Measurements from ENCODE around the gene TMEM165. TPM values are rescaled to one million over a fixed set of nuclear protein-coding genes. Genes with fewer than 3 reads are reported as not detected.

Gene TMEM165
- total and polyA plus RNA-seq, 2 donors (not counting 1 experiment from before 2014, with no cell fraction given), result 108 to 183 TPM

- Histone ChIP-seq H3K4me2 (ENCODE audit: extremely low read depth, insufficient read depth, low read length) (no peak overlapping the region), H3K4me1 (ENCODE audit: control insufficient read depth, extremely low read depth, insufficient read depth, low read length) (peaks cover 5% of the 10 kb centered on the region), H3K9ac (ENCODE audit: insufficient read depth, low read length) (no peak overlapping the region), H4K20me1 (ENCODE audit: control insufficient read depth, extremely low read depth, insufficient read depth, low read length) (no peaks in the 10 kb centered on the region), H3K27me3 (ENCODE audit: control insufficient read depth, insufficient read depth, low read length) (no peaks in the 10 kb centered on the region), H3K4me3 (replicated peaks in 1 of 4; ENCODE audit: control extremely low read depth in 1 of 4, insufficient read depth in 1 of 4, low read depth in 3 of 4, low read length in 4 of 4) (no peak overlapping the region), H3K79me2 (ENCODE audit: control insufficient read depth, insufficient read depth, low read length) (no peaks in the 10 kb centered on the region), H3K27ac (ENCODE audit: insufficient read depth, low read length) (no peak overlapping the region), H2AFZ (ENCODE audit: low read length) (no peak overlapping the region), H3K36me3 (ENCODE audit: control insufficient read depth, insufficient read depth, low read length) (no peaks in the 10 kb centered on the region), H3K9me3 (ENCODE audit: control insufficient read depth, insufficient read depth, low read depth, low read length) (no peaks in the 10 kb centered on the region)
- TF ChIP-seq, protein P1, sequence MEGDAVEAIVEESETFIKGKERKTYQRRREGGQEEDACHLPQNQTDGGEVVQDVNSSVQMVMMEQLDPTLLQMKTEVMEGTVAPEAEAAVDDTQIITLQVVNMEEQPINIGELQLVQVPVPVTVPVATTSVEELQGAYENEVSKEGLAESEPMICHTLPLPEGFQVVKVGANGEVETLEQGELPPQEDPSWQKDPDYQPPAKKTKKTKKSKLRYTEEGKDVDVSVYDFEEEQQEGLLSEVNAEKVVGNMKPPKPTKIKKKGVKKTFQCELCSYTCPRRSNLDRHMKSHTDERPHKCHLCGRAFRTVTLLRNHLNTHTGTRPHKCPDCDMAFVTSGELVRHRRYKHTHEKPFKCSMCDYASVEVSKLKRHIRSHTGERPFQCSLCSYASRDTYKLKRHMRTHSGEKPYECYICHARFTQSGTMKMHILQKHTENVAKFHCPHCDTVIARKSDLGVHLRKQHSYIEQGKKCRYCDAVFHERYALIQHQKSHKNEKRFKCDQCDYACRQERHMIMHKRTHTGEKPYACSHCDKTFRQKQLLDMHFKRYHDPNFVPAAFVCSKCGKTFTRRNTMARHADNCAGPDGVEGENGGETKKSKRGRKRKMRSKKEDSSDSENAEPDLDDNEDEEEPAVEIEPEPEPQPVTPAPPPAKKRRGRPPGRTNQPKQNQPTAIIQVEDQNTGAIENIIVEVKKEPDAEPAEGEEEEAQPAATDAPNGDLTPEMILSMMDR (conservative IDR thresholded peaks at IDR 0.05 in 1 of 2, IDR thresholded peaks at IDR 0.05 in 1 of 2; ENCODE audit: low read depth in 1 of 2, low read length in 2 of 2), result no peak
- no peak for TF ChIP-seq EZH2 (IDR thresholded peaks at IDR 0.05; ENCODE audit: low read length, missing control alignments)
- peak in 1 of 2 donors; percentile 61 for DNase-seq (ENCODE audit: low read depth in 2 of 2)
Observed at GRCh38 chr4:55363691-55364351, 31.9 kb upstream of the TMEM165 start.

DNA sequence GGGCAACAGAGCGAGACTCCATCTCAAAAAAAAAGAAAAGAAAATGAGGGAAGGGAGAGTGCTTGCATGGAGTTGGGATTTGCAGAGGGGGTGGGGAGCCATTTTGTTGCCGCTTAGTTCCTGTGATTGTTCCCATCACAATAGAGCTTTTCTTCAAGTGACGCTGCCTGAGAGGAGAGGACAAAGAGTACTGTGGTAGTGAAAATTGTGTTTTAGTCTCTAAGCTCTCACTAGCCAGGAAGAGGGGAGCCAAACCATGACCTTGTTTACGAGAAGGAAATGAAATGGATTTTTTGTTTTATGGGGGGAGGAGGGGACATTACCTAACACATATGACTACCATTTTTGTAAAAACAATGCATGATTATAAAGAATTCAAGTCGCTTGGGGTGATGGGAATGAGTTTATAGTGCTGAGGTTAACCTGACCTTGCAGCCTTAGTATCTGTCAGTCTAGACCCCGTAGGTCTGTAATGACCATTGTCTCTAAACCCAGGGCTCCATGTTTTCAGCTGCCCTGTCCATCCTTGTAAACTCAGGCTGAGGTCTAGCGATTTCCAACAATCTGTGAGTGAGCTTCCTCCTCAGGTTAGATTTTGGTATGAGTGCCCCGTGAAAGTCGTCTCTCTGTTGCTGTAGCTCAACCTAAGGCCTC, 30.9 kb upstream of the TMEM165 start:
- H3K27ac ChIP-seq (ENCODE audit: insufficient read depth, low read length), result no peak overlapping the region
- no peak for TF ChIP-seq EZH2 (IDR thresholded peaks at IDR 0.05; ENCODE audit: low read length, missing control alignments)
- TF ChIP-seq, protein P1 (conservative IDR thresholded peaks at IDR 0.05 in 1 of 2, IDR thresholded peaks at IDR 0.05 in 1 of 2; ENCODE audit: low read depth in 1 of 2, low read length in 2 of 2), result no peak
- no peaks in the 10 kb centered on the region for H3K9me3 ChIP-seq (ENCODE audit: control insufficient read depth, insufficient read depth, low read depth, low read length)
- DNase-seq (ENCODE audit: low read depth in 2 of 2), result no peak
- H3K36me3 ChIP-seq (ENCODE audit: control insufficient read depth, insufficient read depth, low read length), result no peaks in the 10 kb centered on the region
- H3K27me3 ChIP-seq (ENCODE audit: control insufficient read depth, insufficient read depth, low read length), result no peaks in the 10 kb centered on the region
- H4K20me1 ChIP-seq (ENCODE audit: control insufficient read depth, extremely low read depth, insufficient read depth, low read length), result no peaks in the 10 kb centered on the region
- H2AFZ ChIP-seq (ENCODE audit: low read length), result no peak overlapping the region
- H3K4me1 ChIP-seq (ENCODE audit: control insufficient read depth, extremely low read depth, insufficient read depth, low read length), result no peaks in the 10 kb centered on the region
- no peak overlapping the region for H3K4me2 ChIP-seq (ENCODE audit: extremely low read depth, insufficient read depth, low read length)
- H3K79me2 ChIP-seq (ENCODE audit: control insufficient read depth, insufficient read depth, low read length), result no peaks in the 10 kb centered on the region
- H3K9ac ChIP-seq (ENCODE audit: insufficient read depth, low read length), result no peak overlapping the region
- no peak overlapping the region for H3K4me3 ChIP-seq (replicated peaks in 1 of 4; ENCODE audit: control extremely low read depth in 1 of 4, insufficient read depth in 1 of 4, low read depth in 3 of 4, low read length in 4 of 4)

- no peak for DNase-seq (ENCODE audit: low read depth in 2 of 2)
- Histone ChIP-seq H3K9ac (ENCODE audit: insufficient read depth, low read length) (no peak overlapping the region), H4K20me1 (ENCODE audit: control insufficient read depth, extremely low read depth, insufficient read depth, low read length) (no peaks in the 10 kb centered on the region), H2AFZ (ENCODE audit: low read length) (no peak overlapping the region), H3K4me1 (ENCODE audit: control insufficient read depth, extremely low read depth, insufficient read depth, low read length) (no peaks in the 10 kb centered on the region), H3K27ac (ENCODE audit: insufficient read depth, low read length) (no peak overlapping the region), H3K4me2 (ENCODE audit: extremely low read depth, insufficient read depth, low read length) (no peak overlapping the region), H3K79me2 (ENCODE audit: control insufficient read depth, insufficient read depth, low read length) (no peaks in the 10 kb centered on the region), H3K36me3 (ENCODE audit: control insufficient read depth, insufficient read depth, low read length) (no peaks in the 10 kb centered on the region), H3K4me3 (replicated peaks in 1 of 4; ENCODE audit: control extremely low read depth in 1 of 4, insufficient read depth in 1 of 4, low read depth in 3 of 4, low read length in 4 of 4) (no peak overlapping the region), H3K9me3 (ENCODE audit: control insufficient read depth, insufficient read depth, low read depth, low read length) (no peaks in the 10 kb centered on the region), H3K27me3 (ENCODE audit: control insufficient read depth, insufficient read depth, low read length) (no peaks in the 10 kb centered on the region)
- TF ChIP-seq, protein P1 (conservative IDR thresholded peaks at IDR 0.05 in 1 of 2, IDR thresholded peaks at IDR 0.05 in 1 of 2; ENCODE audit: low read depth in 1 of 2, low read length in 2 of 2), result no peak
- TF ChIP-seq EZH2 (IDR thresholded peaks at IDR 0.05; ENCODE audit: low read length, missing control alignments), result no peak
Observed at GRCh38 chr4:55365345-55365728, 30.4 kb upstream of the TMEM165 start.

Data from fibroblast of lung (primary cell).